ENCODE measurements around the gene DENND1A.

DNA sequence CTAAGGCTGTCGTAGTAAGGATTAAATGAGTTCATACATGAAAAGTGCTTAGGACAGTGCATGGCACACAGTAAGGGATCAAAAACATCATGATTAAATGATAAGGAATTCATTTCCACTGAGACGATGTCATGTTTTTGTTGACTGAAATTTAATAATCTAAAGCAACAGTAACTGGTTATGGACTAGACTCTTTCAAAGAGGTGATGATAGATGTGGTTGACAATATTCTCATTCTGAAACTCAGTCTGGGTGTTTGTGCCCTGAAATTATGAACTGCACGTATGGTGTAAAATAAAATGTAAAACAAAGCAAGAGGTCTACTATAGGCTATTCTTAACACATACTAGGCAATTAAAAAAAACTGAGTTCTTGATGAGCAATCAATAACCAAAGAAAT lies 280.0 kb downstream of the DENND1A start:
- TF ChIP-seq, protein P1, sequence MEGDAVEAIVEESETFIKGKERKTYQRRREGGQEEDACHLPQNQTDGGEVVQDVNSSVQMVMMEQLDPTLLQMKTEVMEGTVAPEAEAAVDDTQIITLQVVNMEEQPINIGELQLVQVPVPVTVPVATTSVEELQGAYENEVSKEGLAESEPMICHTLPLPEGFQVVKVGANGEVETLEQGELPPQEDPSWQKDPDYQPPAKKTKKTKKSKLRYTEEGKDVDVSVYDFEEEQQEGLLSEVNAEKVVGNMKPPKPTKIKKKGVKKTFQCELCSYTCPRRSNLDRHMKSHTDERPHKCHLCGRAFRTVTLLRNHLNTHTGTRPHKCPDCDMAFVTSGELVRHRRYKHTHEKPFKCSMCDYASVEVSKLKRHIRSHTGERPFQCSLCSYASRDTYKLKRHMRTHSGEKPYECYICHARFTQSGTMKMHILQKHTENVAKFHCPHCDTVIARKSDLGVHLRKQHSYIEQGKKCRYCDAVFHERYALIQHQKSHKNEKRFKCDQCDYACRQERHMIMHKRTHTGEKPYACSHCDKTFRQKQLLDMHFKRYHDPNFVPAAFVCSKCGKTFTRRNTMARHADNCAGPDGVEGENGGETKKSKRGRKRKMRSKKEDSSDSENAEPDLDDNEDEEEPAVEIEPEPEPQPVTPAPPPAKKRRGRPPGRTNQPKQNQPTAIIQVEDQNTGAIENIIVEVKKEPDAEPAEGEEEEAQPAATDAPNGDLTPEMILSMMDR (IDR thresholded peaks at IDR 0.05): no peak
- TF ChIP-seq REST (IDR thresholded peaks at IDR 0.05) (no peak), RCOR1 (IDR thresholded peaks at IDR 0.05; ENCODE audit: low read depth, low read length) (no peak), MYC (IDR thresholded peaks at IDR 0.05; ENCODE audit: borderline replicate concordance, low read length) (no peak), RAD21 (conservative IDR thresholded peaks at IDR 0.05 in 1 of 2, IDR thresholded peaks at IDR 0.05 in 1 of 2) (no peak), KDM1A (IDR thresholded peaks at IDR 0.05; ENCODE audit: low read depth) (no peak)
- TF ChIP-seq, protein P2, sequence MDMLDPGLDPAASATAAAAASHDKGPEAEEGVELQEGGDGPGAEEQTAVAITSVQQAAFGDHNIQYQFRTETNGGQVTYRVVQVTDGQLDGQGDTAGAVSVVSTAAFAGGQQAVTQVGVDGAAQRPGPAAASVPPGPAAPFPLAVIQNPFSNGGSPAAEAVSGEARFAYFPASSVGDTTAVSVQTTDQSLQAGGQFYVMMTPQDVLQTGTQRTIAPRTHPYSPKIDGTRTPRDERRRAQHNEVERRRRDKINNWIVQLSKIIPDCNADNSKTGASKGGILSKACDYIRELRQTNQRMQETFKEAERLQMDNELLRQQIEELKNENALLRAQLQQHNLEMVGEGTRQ (IDR thresholded peaks at IDR 0.05): no peak
